ENCODE measurements around the gene NOC3L. TPM values are rescaled to one million over a fixed set of nuclear protein-coding genes. Genes with fewer than 3 reads are reported as not detected.

The NOC3L gene
- polyA plus RNA-seq, 1 of the 3 experiments (the other 2 are of a cell fraction), result 9.0 TPM

GRCh38 chr10:94315975-94316464 lies 46.7 kb downstream of the NOC3L start:
- H3K9ac ChIP-seq, result no peak overlapping the region
- no peak overlapping the region for H3K4me2 ChIP-seq
- H4K20me1 ChIP-seq (ENCODE audit: insufficient read depth), result no peaks in the 10 kb centered on the region
- ChIA-PET POLR2A (no interaction called here), CTCF (interaction anchor here (0.7 to 9.9 kb wide), 3 partner anchors 239 to 399 kb away, joined by 3 to 118 read pairs (median 5); no protein-coding TSS in a partner anchor)
- H3K4me1 ChIP-seq (ENCODE audit: control insufficient read depth in 1 of 2, insufficient read depth in 2 of 2, low read depth in 1 of 2, low read length in 1 of 2), result peaks cover 0 to 4% of the 10 kb centered on the region in 2 experiments; a peak in 1 of 4 replicates
- H3F3A ChIP-seq (replicated peaks; ENCODE audit: insufficient read depth), result peaks cover 6% of the 10 kb centered on the region
- H3K27me3 ChIP-seq (ENCODE audit: insufficient read depth), result no peaks in the 10 kb centered on the region
- WGBS (ENCODE audit: low lambda C conversion rate), result 92% methylated on average over 3 of the region's 3 CpGs
- no peak overlapping the region for H3K4me3 ChIP-seq (ENCODE audit: low read depth in 2 of 2, low read length in 1 of 2)
- TF ChIP-seq SIN3A (IDR thresholded peaks at IDR 0.05; ENCODE audit: borderline replicate concordance, low read depth, low read length) (no peak), JUND (IDR thresholded peaks at IDR 0.05) (no peak), GATA2 (CRISPR knock-in tag; IDR thresholded peaks at IDR 0.05) (no peak), REST (IDR thresholded peaks at IDR 0.05; ENCODE audit: low read depth, low read length) (no peak), FOXM1 (IDR thresholded peaks at IDR 0.05; ENCODE audit: low read depth) (no peak), MXI1 (IDR thresholded peaks at IDR 0.05; ENCODE audit: low read depth, low read length) (no peak), FOXJ3 (CRISPR knock-in tag; IDR thresholded peaks at IDR 0.05) (no peak), ZBTB33 (IDR thresholded peaks at IDR 0.05; ENCODE audit: borderline replicate concordance, low read depth) (no peak)
- H3K27ac ChIP-seq (ENCODE audit: low read depth in 2 of 2, low read length in 1 of 2), result no peak overlapping the region
- H3K9me3 ChIP-seq, result no peaks in the 10 kb centered on the region
- no peaks in the 10 kb centered on the region for H3K79me2 ChIP-seq (ENCODE audit: insufficient read depth)
- H3K36me3 ChIP-seq (replicated peaks in 1 of 2; ENCODE audit: control insufficient read depth in 1 of 2, insufficient read depth in 2 of 2, low read length in 1 of 2), result peaks cover 0 to 4% of the 10 kb centered on the region in 2 experiments
- H3K9me2 ChIP-seq, result no peaks in the 10 kb centered on the region
- DNase-seq, result no peak
- H2AFZ ChIP-seq (ENCODE audit: low read depth), result no peak overlapping the region

GRCh38 chr10:94315024-94315451 lies 47.7 kb downstream of the NOC3L start:
- Histone ChIP-seq H3K27ac (ENCODE audit: low read depth in 2 of 2, low read length in 1 of 2) (no peak overlapping the region), H3K79me2 (ENCODE audit: insufficient read depth) (no peaks in the 10 kb centered on the region), H2AFZ (ENCODE audit: low read depth) (no peak overlapping the region), H4K20me1 (ENCODE audit: insufficient read depth) (no peaks in the 10 kb centered on the region), H3K4me1 (ENCODE audit: control insufficient read depth in 1 of 2, insufficient read depth in 2 of 2, low read depth in 1 of 2, low read length in 1 of 2) (peaks cover 0 to 4% of the 10 kb centered on the region in 2 experiments; a peak in 1 of 4 replicates), H3K27me3 (ENCODE audit: insufficient read depth) (no peaks in the 10 kb centered on the region), H3K9me2 (no peaks in the 10 kb centered on the region), H3K4me3 (ENCODE audit: low read depth in 2 of 2, low read length in 1 of 2) (no peak overlapping the region), H3K9ac (no peak overlapping the region), H3K9me3 (no peaks in the 10 kb centered on the region), H3K4me2 (no peak overlapping the region), H3K36me3 (replicated peaks in 1 of 2; ENCODE audit: control insufficient read depth in 1 of 2, insufficient read depth in 2 of 2, low read length in 1 of 2) (no peaks in the 10 kb centered on the region), H3F3A (replicated peaks; ENCODE audit: insufficient read depth) (no peaks in the 10 kb centered on the region)
- peak; percentile 8 for DNase-seq
- 90% methylated on average over 3 of the region's 3 CpGs for WGBS (ENCODE audit: low lambda C conversion rate)
- CTCF ChIA-PET, result interaction anchor here (0.8 to 9.9 kb wide), 4 partner anchors 129 to 398 kb away, joined by 3 to 118 read pairs (median 4); no protein-coding TSS in a partner anchor
- POLR2A ChIA-PET, result no interaction called here
- no peak for TF ChIP-seq CHD2 (IDR thresholded peaks at IDR 0.05; ENCODE audit: low read length, partially characterized antibody)
- no peak for TF ChIP-seq FOXM1 (IDR thresholded peaks at IDR 0.05; ENCODE audit: low read depth)
- no peak for TF ChIP-seq MAX (IDR thresholded peaks at IDR 0.05; ENCODE audit: low read depth)
- TF ChIP-seq CTCF (IDR thresholded peaks at IDR 0.05), result 0 out of 2 replicates have a peak, but pooled peaks have one; percentile 20
- no peak for TF ChIP-seq GABPA (IDR thresholded peaks at IDR 0.05; ENCODE audit: low read depth)
- TF ChIP-seq MEF2A (IDR thresholded peaks at IDR 0.05; ENCODE audit: borderline replicate concordance, low read depth), result no peak
- no peak for TF ChIP-seq USF2 (IDR thresholded peaks at IDR 0.05; ENCODE audit: borderline replicate concordance, low read depth, low read length)
- TF ChIP-seq TAF1 (IDR thresholded peaks at IDR 0.05; ENCODE audit: borderline replicate concordance, low read depth, low read length), result no peak
- no peak for TF ChIP-seq YY1 (IDR thresholded peaks at IDR 0.05; ENCODE audit: low read depth)

Measured in SK-N-SH (cell line).